ENCODE results near the gene ADM. TPM values are rescaled to one million over a fixed set of nuclear protein-coding genes. Genes with fewer than 3 reads are reported as not detected.

ADM gene
- total RNA-seq, 4 donors from 2014 or later, result 40.4 to 194 (median 57.7) TPM

DNA sequence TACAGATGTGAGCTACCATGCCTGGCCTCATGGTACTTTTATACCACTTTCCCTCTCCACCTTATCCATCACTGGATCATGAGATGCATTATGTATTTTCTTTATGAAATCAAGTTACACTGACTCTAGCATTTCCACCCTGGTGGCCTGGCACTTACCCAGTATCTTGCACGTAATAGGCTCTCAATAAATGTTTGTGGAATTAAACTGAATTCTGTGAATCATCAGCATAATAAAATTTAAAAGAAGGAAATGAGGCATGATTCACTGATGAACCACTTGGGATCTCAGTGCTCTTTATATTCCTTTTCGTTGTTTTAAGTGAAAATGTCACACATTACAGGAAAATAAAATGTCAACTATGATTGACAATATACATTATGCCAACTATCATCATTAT, 25.1 kb downstream of the ADM start:
- intact Hi-C loops (cut with DNase I; ENCODE audit: low total_unique reads), result no loop called here
- no peak overlapping the region for H3K27ac ChIP-seq
- ATAC-seq, result no peak
- no peak overlapping the region for H3K4me3 ChIP-seq
- peaks cover 27 to 30% of the 10 kb centered on the region in 2 donors for H3K4me1 ChIP-seq
- H3K9me3 ChIP-seq, result no peaks in the 10 kb centered on the region
- in situ Hi-C loops (cut with MboI; ENCODE audit: low sequenced_read_pairs in 4 of 4), result loop anchor here in 3 of 4 donors (10.0 kb wide), 3 partner anchors 125 to 565 kb away; no protein-coding TSS in a partner anchor
- H3K36me3 ChIP-seq, result no peaks in the 10 kb centered on the region
- no peak for DNase-seq
- no peaks in the 10 kb centered on the region for H3K27me3 ChIP-seq
- no peak for TF ChIP-seq POLR2A (IDR thresholded peaks at IDR 0.05)
- TF ChIP-seq, protein P1, sequence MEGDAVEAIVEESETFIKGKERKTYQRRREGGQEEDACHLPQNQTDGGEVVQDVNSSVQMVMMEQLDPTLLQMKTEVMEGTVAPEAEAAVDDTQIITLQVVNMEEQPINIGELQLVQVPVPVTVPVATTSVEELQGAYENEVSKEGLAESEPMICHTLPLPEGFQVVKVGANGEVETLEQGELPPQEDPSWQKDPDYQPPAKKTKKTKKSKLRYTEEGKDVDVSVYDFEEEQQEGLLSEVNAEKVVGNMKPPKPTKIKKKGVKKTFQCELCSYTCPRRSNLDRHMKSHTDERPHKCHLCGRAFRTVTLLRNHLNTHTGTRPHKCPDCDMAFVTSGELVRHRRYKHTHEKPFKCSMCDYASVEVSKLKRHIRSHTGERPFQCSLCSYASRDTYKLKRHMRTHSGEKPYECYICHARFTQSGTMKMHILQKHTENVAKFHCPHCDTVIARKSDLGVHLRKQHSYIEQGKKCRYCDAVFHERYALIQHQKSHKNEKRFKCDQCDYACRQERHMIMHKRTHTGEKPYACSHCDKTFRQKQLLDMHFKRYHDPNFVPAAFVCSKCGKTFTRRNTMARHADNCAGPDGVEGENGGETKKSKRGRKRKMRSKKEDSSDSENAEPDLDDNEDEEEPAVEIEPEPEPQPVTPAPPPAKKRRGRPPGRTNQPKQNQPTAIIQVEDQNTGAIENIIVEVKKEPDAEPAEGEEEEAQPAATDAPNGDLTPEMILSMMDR (IDR thresholded peaks at IDR 0.05 in 4 of 5, conservative IDR thresholded peaks at IDR 0.05 in 1 of 5), result no peak

GRCh38 chr11:10331548-10332289, 26.8 kb downstream of the ADM start:
- in situ Hi-C loops (cut with MboI; ENCODE audit: low sequenced_read_pairs in 4 of 4), result no loop called here
- Histone ChIP-seq H3K4me1 (peaks cover 21 to 25% of the 10 kb centered on the region in 2 donors), H3K27ac (no peak overlapping the region), H3K36me3 (no peaks in the 10 kb centered on the region), H3K27me3 (no peaks in the 10 kb centered on the region), H3K9me3 (no peaks in the 10 kb centered on the region), H3K4me3 (no peak overlapping the region)
- DNase-seq, result no peak
- no peak for ATAC-seq
- TF ChIP-seq, protein P1 (IDR thresholded peaks at IDR 0.05 in 4 of 5, conservative IDR thresholded peaks at IDR 0.05 in 1 of 5), result no peak
- TF ChIP-seq POLR2A (IDR thresholded peaks at IDR 0.05), result no peak
- intact Hi-C loops (cut with DNase I; ENCODE audit: low total_unique reads), result no loop called here

GRCh38 chr11:10333490-10333889, 28.6 kb downstream of the ADM start:
- Histone ChIP-seq H3K36me3 (no peaks in the 10 kb centered on the region), H3K4me1 (peaks cover 6 to 9% of the 10 kb centered on the region in 2 donors), H3K4me3 (no peak overlapping the region), H3K9me3 (no peaks in the 10 kb centered on the region), H3K27ac (no peak overlapping the region), H3K27me3 (no peaks in the 10 kb centered on the region)
- in situ Hi-C loops (cut with MboI; ENCODE audit: low sequenced_read_pairs in 4 of 4), result no loop called here
- ATAC-seq, result no peak
- intact Hi-C loops (cut with DNase I; ENCODE audit: low total_unique reads), result no loop called here
- no peak for TF ChIP-seq POLR2A (IDR thresholded peaks at IDR 0.05)
- no peak for DNase-seq

DNA sequence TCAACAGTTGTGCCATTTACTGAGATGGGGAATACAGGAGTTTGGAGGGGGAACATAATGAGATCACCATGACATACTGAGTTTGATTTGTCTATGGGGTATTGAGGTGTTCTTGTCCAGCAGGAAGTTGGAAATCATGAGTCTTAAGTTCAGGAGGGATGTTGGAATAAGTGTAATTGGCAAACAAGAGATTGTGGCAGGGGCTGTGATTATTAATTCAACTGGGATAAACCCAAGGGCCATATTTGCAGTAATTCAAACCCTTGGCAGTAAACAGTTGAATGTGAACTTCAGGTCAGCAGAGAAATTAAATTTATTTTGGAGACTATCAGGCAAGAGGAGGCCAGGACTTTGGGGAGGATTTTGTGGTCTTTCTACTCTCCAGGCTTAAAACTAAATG, 33.4 kb downstream of the ADM start:
- H3K27me3 ChIP-seq, result no peaks in the 10 kb centered on the region
- no peaks in the 10 kb centered on the region for H3K9me3 ChIP-seq
- no peak overlapping the region for H3K27ac ChIP-seq
- ATAC-seq (no peak), DNase-seq (no peak)
- no peaks in the 10 kb centered on the region for H3K36me3 ChIP-seq
- H3K4me1 ChIP-seq, result no peaks in the 10 kb centered on the region
- in situ Hi-C loops (cut with MboI; ENCODE audit: low sequenced_read_pairs in 4 of 4) (no loop called here), intact Hi-C loops (cut with DNase I; ENCODE audit: low total_unique reads) (no loop called here)
- no peak for TF ChIP-seq POLR2A (IDR thresholded peaks at IDR 0.05)
- TF ChIP-seq, protein P1 (IDR thresholded peaks at IDR 0.05 in 4 of 5, conservative IDR thresholded peaks at IDR 0.05 in 1 of 5), result no peak
- no peak overlapping the region for H3K4me3 ChIP-seq

DNA sequence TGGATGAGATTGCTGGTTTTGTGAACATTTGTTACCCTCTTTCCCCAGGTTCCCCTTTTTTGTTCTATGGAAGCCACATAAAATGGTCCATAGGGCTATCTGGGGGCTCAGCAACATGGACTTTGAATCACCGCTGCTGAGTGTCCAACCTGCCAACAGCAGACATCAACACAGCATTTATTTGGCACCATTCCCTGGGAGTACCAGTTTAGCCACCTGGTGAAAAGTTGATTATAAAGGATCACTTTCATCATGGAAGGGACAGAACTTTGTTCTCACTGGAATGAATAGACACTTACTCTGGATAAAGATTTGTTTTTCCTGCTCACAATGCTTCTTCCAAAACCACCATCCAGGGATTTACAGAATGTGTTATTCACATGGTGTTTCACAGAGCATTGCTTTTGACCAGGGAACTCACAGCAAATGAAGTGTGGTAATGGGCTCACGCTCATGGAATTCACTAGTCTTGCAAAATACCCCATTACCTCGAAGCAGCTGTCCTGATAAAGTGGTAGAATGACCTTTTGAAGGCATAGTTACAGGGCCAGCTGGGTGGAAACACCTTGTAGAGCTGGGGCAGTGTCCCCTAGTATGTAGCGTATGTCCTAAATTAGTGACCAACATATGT, 43.9 kb downstream of the ADM start:
- Histone ChIP-seq H3K27ac (peak overlapping the region in 2 of 4 donors; percentile 34 to 42), H3K36me3 (no peaks in the 10 kb centered on the region), H3K9me3 (no peaks in the 10 kb centered on the region), H3K4me3 (no peak overlapping the region), H3K4me1 (peaks cover 27 to 42% of the 10 kb centered on the region in 2 donors), H3K27me3 (no peaks in the 10 kb centered on the region)
- ATAC-seq (peak; percentile 22 to 60), DNase-seq (peak in 1 of 2 donors; percentile 30)
- intact Hi-C loops (cut with DNase I; ENCODE audit: low total_unique reads) (no loop called here), in situ Hi-C loops (cut with MboI; ENCODE audit: low sequenced_read_pairs in 4 of 4) (no loop called here)
- no peak for TF ChIP-seq POLR2A (IDR thresholded peaks at IDR 0.05)
